ENCODE measurements around the gene PLPP2.

- TF ChIP-seq CTCF (IDR thresholded peaks at IDR 0.05; ENCODE audit: poor library complexity, severe bottlenecking) = no peak
- no peak for TF ChIP-seq EZH2 (IDR thresholded peaks at IDR 0.05; ENCODE audit: borderline replicate concordance, insufficient read depth, low read length, poor library complexity, severe bottlenecking)
- TF ChIP-seq SMC3 (conservative IDR thresholded peaks at IDR 0.05; ENCODE audit: poor library complexity) = no peak
- TF ChIP-seq POLR2AphosphoS5 (IDR thresholded peaks at IDR 0.05) = no peak
These were observed 2.3 kb downstream of the PLPP2 start for GRCh38 chr19:288911-289310.
